Breast epithelium (tissue), 3 donors: ENCODE results near the gene PFKP.

Source experiments
- CTCF ChIP-seq, 3 donors: fragments of 450-650 bp; IDR thresholded peaks; one replicate each; pipeline ENCODE4 v1.5.1; 2016 to 2017; ENCODE audit warnings: antibody characterized with exemption in 3 of 3, mild to moderate bottlenecking in 3 of 3, moderate library complexity in 3 of 3
- POLR2A ChIP-seq: fragments of 450-650 bp; IDR thresholded peaks from one replicate; pipeline ENCODE4 v1.6.1; 2016; ENCODE audit warnings: antibody characterized with exemption, mild to moderate bottlenecking, moderate library complexity
- POLR2AphosphoS5 ChIP-seq, 3 donors: sonication (generic); formaldehyde crosslinking; IDR thresholded peaks; one replicate each; pipeline ENCODE4 v1.6.1; 2017; ENCODE audit warnings: antibody characterized with exemption in 3 of 3

- TF ChIP-seq CTCF (IDR thresholded peaks at IDR 0.05) (no peak), POLR2AphosphoS5 (IDR thresholded peaks at IDR 0.05) (no peak), POLR2A (no peak)
These were observed 10.2 kb downstream of the PFKP start for GRCh38 chr10:3077509-3077908.
